ENCODE results near the gene SCD5.

SCD5 gene

DNA sequence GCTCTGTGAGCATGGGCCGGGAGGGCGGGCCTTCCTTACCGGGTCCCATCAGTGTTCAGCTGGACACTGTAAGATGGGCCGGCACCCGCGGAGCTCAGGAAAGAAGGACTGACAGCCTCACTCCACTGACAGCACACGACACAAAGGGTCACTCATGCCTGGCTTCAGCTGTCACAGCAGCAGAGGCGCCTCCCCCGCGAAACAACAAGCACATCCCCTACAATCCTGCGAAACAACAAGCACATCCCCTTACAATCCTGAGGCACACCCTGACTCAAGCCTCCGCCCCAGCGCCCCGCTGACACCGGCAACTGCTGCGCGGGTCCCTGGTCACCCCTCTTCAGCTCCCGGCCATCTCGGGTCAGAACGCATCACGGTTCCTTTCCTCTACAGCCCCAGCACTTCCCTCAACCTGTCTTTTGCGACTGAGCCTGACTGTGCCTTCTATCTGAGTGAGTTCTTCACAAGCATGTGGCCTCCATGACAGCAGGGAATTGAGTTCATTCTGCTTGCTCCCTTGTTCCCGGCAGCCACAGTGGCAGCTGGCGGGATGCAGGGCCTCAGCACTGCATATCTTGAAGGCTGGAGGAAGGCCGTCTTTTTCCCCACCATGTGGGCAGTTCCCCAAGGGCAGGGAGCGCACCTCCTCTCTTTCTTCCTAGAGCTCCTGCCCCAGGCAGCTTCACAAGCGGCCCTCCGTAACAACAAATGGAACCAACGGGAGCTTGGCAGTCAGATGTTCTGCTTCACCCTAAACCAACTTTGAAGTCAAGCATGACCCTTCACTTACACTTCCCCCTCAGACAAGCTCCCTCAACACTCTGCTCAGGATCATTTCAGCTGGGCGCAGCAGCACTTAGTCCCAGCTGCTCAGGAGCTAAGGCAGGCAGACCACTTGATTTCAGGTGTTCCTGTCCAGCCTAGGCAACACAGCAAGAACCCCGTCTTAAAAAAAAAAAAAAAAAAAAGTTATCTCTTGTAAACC is 39.6 kb downstream of the SCD5 start:
- no peak for DNase-seq

DNA sequence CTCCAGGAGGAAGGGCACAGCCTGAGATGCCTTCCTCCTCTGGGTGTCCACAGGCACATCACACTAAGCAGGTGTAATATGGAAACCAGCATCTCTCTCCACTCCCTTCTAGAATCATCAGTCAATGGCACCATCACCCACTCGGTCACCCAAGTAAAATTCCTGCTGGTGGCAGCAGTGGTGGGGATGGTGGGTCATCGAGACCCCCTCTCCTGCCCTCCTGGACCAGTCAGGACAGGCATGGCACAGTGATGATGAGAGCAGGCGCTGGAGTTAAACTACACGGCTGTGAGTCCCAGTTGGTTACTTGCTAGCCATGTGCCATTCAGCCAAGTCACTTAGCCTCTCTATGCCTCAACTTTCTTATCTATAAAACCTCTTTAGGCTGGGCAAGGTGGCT is 42.5 kb downstream of the SCD5 start:
- no peak for DNase-seq

DNA sequence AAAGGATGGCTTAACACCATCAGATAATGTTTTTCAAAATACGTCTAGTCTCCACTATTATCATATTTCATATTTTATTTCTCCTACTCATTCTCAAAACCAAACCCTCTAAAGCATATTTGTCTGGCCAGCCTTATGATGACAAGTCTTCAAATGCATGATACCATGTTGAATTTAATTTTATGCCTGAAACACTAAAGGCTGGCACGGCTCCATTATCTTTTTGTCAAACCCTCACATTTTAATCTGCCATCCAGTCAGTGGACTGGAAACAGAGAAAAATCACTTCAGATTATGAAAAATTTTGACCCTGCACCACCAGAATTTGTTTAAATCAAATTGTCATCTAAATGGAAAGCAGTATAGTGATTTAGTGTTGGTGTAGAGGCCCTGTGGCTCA is 42.9 kb downstream of the SCD5 start:
- no peak for DNase-seq

DNA sequence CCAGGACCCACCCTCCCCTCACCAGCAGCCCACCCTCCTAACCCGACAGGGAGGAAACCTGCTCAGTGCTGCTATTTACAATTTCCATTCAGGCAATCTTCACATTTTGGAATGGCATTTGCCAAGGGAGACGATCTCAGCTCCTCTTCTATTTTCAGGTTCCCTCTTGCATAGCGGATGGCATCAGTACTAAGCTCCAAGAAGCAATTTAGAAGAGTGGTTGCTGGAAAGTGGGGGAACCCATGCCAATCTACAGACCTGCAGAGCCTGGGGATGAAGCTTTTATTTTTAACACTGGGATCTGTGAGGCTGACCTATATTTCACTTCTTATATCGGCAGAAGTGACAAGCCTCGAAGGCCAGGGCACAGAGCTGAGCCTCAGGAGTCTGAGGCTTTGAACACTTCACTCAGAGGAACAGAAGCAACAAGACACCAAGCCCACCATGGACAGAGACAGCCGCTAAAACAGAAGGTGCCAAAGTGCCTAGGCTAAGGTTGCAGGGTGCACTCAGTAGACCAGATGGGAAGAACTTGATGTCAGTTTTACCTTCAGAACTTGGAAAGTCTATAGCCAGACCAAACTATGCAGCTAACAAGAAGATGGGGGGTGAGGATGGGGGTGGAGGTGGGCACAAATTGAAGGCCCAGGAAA is 44.0 kb downstream of the SCD5 start:
- DNase-seq: no peak

DNA sequence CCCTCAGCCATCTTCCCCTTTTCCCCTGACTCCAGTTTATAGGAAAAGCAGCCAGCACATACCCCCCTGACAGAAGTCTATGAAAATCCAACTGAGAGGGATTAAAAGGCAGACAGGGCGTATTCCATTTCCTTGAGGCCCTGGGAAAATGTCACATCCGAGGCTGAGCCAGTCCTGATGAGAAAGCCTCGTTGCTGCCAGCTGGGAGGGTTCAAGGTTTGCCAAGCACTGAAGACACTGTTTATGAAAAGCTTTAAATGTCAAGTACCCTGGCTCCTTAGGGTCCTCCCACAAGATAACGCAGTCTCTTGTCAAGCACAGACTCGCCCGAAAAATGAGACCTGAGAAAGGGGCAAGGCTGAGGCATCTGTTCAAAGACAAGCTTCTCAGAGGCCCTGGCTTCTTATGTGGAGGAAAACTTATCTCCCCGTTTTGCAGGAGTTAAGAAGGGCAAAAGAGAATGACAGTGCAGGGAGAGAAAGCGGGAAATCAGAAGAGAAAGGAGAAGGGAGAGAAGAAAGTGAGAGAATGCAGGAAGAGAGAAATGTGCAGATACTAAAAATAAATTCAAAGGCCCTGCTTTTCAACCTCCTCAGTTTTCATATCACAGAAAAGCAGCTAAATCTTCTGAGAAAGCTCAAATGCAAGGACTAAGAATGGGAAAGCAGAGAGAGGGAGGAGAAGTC is 44.7 kb downstream of the SCD5 start:
- DNase-seq: no peak

DNA sequence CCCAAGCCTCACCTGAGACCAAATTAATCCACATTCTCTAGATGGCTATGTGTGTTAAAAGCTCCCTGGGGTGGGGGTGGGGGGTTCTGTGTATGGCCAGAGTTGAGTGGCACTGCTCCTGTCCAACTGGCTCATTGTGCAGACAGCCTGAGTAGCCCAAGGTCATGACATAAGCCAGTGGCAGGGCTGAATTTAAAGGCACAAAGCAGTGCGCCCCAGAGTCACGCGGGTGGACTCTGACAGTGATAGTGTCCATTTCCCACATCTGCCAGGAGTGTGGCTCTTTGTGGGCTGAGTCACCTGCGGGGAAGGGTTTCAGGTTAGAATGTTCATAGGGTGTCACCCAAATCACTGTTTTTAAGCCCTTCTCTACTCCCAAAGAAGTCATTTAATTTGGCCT is 45.4 kb downstream of the SCD5 start:
- no peak for DNase-seq

DNA sequence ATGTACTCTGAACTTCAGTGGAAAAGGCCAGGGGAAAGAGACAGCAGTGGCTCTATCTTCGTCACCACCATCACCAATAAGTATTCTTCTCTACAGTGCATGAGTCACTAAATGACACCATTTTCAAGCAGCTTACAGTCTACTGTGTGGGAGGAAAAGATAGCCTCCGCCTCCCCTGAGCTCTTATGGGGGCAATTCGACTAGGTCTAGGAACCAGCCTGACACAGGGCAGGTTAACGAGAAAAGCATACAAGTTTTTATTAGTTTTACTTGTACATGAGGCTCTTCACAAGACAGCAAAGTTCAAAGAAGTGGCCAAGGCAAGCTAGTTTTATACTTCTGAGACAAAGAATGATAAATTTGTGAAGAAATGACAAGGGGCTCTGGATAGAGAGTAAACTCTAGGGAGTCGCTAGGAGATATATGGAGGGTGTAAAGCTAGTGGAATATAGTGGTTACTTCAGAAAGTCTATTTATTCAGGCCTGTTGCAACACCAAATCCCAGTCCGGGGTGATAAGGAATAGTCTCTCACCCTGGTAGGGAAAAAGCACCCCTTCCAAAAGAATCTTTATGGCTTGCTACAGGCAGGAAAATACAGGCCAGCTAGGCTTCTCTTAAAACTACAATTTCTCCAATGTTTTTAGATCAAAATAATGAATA is 49.7 kb downstream of the SCD5 start:
- DNase-seq: no peak

DNA sequence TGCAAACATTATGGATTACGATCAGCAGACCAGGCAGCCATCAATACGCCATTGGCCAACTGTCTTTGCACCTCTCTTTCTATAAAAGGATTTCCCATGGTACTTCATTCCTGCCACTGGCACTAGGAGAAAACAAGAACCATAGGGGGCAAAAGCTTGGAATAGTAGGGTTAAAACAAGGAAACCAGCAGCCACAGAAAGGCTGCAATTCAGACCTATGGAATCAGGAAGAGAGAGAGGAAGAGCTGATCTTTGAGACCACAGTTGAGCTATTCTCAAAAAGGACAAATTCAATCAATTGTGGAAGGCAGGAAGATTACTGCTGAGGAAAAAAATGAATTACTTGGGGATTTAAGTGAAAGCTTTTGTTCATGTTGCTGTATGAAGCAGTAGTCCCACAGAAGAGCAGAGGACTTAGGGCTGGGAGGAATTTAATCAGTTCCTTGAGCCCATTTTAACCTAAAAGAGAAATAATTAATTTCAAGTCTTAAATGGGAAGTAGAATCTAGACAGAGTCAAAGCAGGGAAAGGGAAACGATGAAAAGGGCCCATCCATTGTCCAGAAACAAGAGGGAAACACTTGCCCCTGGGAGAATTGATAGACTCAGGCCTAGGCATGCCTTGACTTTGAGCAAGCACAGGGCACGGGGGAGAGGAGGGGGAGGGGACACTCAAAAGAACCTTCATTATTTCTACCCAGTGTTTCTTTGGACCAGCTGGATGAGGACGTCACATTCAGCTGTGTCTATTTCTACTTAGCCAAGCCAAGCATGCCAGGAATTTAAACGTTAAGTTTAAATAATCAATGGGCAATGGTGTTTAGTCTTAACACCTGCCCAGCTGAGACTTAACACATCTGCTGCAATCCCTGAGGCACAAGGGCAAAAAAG is 50.7 kb downstream of the SCD5 start:
- no peak for DNase-seq

DNA sequence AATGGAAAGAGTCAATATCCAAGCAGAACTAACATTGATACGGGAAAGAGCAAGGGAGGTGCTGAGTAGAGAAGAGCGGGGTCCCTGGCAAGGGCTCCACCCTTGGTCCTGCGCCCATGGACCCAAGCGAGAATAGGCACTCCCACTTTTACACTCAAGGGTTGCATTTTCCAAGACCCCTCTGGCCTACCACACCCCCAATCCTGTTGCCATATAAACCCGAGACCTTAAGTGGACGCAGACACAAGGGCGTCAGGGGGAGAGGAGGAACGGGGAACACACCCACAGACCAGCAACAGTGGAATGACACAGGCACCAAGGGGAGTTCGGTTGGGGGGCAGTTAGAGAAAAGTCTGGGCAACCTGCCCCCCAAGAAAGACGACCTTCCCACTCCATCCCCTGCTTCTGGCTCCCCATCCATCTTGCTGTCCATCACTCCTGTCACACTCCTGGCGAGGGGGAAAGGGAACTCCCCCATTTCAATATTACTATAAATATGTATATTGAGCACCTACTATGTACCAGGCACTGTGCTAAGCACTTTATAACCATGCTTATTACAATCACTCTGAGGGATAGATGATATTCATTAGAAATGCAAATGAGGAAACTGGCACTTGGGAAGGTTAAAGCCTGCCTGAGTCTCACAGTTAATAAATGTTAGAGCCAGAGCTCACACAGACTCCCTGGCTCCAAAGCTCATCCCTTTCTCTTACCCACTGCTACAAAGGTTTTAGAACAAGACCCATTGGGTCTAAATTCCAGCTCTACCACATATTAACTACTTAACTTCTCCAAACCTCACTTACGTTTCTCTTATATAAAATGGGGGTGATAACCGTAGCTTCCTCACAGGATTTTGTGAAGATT is 51.7 kb downstream of the SCD5 start:
- no peak for DNase-seq

DNA sequence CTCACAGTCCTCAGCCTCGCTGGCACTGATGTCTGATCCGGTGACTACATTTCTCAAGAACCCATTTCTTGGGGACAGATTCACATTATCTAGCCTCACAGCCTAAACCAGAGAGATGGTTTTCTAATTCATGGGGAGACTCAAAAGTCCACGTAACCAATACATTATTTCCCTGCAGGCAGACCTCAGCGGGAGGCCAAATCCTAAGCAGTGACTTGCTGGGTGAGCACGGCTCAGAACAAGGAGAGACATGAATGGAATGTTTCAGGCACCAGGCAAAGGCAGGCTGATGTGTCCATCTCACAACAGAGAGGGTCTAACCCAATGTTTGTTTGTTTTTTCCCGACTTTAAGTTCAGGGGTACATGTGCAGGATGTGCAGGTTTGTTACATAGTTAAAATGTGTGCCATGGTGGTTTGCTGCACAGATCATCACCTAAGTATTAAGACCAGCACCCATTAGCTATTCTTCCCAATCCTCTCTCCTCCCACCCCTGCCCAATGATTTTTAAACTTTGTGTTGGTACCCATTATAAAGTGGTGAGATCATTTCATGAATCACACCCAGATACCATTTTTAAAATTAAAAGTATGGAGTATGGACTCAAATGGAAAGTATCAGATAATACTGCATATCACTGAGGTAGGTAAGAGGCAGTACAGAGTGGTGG is 53.3 kb downstream of the SCD5 start:
- no peak for DNase-seq

DNA sequence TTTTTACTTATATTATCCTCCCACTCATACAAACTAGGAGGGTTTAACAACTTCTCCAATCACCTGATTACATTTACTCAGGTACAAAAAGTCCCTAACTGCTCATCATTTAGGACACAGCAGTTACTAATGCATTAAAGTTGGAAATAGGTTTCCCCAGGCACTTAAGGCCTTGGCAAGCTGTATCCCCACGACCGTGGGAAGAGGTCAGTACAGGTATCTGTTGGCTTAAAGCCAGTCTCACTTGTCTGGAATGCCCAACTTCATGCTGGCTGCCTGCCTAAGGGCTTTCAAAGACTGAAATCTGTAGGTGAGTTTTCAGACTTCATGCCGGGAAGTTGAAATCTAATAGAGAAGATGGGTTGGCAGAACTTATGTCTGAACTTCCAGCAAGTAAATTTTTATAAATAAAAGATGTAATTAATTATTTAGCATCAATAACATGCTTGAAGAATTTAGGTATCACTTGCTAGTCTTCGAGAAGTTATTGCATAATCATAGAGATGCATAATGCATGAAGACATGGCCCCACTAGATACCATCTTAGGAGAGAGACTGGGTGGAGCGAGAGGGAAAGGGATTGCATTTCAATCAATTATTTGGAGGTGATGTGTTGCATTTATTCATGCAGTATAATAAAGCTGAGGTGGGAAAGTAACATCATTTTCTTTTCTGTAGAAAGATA is 54.2 kb downstream of the SCD5 start:
- no peak for DNase-seq

DNA sequence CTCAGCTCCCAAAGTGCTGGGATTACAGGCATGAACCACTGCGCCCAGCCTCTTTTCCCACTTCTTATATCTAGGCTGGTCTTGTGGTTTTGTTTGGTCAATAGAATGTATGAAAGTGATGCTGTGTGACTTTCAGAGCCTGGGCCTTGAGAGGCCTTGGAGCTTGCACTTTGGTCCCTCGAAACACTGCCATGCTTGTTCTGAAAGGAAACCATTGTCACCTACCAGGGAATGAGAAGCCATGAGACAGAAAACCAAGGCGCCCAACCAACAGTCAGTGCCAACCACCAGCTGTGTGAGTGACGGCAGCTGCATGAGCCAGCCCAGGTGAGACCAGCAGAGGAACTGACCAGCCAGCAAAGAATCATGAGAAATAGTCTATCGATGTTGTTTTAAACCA is 57.4 kb downstream of the SCD5 start:
- no peak for DNase-seq

DNA sequence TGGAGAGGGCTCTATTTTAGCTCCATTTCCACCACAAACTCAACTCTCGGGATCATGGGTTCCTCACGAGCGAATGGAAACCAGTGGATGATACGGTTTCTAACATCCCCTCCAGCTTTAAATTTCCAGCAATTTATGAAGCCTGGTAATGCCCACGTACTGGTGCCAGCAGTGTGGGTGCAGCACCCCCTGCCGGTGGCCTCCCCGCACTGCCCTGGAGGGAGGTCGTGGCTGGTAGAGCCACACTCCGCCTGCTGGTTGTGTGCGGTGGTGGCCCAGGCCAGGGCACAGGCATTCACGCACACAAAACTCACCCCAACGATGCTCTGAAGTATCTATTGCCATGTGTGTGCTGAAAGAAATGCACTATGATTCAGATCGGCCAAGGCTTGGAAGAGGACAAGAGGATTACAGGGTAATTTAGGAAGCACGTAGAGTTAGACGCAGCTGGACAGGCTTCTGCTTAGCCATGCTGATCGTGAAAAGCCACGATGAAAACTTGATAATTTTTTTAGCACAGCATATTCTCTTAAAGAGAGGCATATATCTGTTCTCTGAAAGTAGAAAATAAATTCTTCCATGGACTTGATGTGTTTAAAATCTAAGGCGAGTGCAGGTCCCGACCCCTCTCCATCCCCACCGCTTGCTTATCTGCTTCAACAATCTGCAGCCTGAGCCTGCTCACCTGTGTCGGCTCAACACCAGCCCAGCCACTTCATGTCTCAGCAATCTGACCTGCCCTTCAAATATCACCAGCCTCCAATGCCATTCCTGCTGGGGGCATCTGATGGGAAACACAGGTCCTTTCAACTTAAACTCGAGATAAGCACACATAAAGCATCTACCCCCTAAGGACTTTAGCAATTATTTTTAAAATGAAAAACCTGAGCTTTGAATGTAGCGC is 59.1 kb downstream of the SCD5 start:
- DNase-seq: peak; percentile 80

DNA sequence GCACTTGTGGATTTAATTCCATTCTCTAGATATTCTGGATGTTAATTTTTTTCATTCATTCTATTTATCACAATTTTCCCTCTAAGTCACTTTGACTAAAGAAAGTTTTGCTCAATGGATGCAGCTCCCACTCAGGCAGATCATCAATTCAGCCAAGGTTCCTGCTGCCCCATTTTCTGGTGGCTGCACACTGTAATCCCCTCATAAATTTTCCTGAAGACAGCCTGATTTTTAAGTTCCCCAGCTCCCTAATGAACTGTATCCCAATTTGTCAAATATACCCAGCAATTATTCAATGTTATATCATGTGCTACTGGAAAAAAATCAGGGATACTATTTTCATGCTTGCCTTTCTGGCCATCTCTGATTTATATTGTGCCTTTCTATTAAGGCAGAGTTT is 61.2 kb downstream of the SCD5 start:
- no peak for DNase-seq

DNA sequence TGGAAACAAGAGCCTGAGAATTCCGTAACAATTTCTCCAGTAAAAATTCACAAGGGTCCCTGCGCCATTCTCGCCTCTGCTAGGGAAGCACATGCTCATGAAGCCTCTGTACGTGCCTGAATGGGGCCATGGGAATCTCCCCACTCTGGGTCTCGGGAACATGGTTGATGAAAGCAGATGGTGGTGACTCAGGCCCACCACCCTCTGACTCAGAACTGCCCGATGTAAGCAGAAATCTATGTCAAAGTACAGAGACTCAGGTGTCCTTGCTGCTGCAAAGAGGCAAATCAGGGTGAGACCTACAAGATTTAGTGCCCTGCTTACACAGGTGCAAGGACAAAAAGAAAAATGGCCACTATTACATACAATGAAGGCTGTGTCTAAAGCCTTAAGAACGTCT is 65.0 kb downstream of the SCD5 start:
- DNase-seq: peak; percentile 15

DNA sequence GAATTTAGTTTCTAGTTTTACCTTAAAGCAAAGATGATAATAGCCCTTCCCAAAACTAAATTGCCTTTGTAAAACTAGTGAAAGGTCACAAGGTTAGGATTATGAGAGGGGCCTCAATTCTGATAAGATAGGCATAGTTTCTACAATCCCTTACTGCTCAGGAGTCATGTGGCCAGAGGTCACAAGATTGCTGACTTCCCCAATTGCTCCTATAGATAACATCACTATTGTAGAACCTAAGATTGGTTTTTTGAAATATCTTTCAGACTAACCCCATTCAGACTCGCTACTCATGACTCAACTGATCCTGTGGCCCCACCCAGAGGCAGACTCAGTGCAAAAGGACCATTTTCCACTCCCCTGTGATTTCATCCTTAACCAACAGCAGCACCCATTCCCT is 70.3 kb downstream of the SCD5 start:
- no peak for DNase-seq

DNA sequence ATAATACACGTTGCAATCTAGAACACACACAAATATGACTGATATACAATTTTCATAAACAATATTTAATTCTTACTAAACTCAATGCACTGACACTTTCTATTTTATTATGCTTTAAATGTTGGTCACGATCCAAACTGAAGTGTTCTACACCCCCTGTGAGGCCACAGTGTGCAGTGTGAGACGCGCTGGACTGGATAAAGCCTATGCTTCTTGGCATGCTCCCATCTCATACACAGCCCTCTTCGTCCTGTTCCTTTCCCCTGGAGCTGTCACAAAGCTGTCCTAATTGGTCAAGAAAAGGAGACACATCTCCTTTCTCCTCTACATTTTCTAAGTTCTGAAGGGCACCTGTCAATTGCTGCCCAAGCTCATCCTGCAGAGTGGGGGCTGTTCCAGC is 72.0 kb downstream of the SCD5 start:
- no peak for DNase-seq

DNA sequence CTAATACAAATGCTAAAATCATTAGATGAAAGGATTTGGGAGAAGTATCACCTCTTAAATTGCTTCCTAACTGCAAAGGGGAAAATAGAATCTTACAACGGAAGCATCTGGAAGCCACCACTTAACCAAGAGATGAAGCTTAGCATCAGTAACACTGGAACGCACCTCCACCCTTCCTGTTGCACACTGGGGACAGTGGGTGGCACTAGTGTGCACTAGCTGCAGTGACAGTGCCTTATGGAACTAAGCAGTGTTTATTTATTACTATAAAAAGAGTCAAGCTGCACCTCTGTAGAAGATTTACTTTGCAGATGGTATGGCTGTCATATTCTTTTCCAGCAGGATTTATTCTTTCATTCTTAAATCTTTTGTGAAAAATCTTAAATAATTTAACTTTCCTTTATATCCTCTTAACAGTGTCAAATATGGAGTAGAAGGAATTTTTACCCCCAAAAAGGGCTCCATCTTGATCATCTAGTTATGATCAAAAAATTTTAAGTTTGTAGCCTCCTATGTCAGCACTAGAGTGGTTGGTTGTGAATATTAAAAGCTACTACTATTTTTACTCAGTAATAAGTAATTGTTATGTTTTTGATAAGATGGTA is 76.7 kb downstream of the SCD5 start:
- peak; percentile 10 for DNase-seq
